Mucosa of descending colon (tissue), 3 donors: ENCODE data around the gene KCNG2. TPM values are rescaled to one million over a fixed set of nuclear protein-coding genes. Genes with fewer than 3 reads are reported as not detected.

Experiments used
- ATAC-seq: fragments of 200-7000 bp; cut with Tn5 transposase; one replicate; pipeline ENCODE4 v1.9.1; 2020; ENCODE audit warnings: mild to moderate bottlenecking, moderate library complexity
- DNase-seq, 3 donors: peaks; one replicate each; pipeline ENCODE4 v3.0.0-alpha.2; 2020
- H3K36me3 ChIP-seq: fragments of 200-600 bp; one replicate; pipeline ENCODE4 v1.8.0; 2021; ENCODE audit warnings: low read depth, mild to moderate bottlenecking
- H3K4me1 ChIP-seq: fragments of 200-600 bp; one replicate; pipeline ENCODE4 v1.8.0; 2021; ENCODE audit warnings: low read depth, mild to moderate bottlenecking
- H3K4me3 ChIP-seq: fragments of 200-600 bp; one replicate; pipeline ENCODE4 v1.8.0; 2021; ENCODE audit warnings: mild to moderate bottlenecking
- H3K9me3 ChIP-seq: fragments of 200-600 bp; one replicate; pipeline ENCODE4 v1.8.0; 2021; ENCODE audit warnings: mild to moderate bottlenecking
- CTCF ChIP-seq: fragments of 200-600 bp; IDR thresholded peaks from one replicate; pipeline ENCODE4 v1.8.0; 2022; ENCODE audit warnings: antibody characterized with exemption, mild to moderate bottlenecking
- intact Hi-C, 2 donors: fragments of 100-400 bp; cut with DNase I in 1 of 2; cut with micrococcal nuclease in 1 of 2; formaldehyde crosslinking; loops; one replicate each; pipeline versions ENCODE4 v1.11.0 to v1.11.1; 2022; cut with DNase I, micrococcal nuclease
- total RNA-seq, 3 donors: library from RNA; stranded (reverse); fragmentation: NEBNext Ultra II Directional in 2 of 3; extraction: Animal tissue kit (Norgen Biotek cat#: 25700) in 2 of 3; gene quantifications; one replicate each; pipeline versions ENCODE4 v1.2.1 to v1.2.4, GENCODE V29; 2021 to 2023
- donor health status: DM: no; HTN: no; CAD: no; lungs with moderate emphysema.
- donor health status: DM: no; HTN: no; CAD: no.
- donor health status: DM: no; HTN: yes; CAD: no.

KCNG2 gene
- total RNA-seq, 3 donors from 2014 or later, result 0.19 TPM; not detected in 2

- intact Hi-C loops, result no loop called here
- no peak for TF ChIP-seq CTCF
- ATAC-seq, result peak; percentile 59
Measured at GRCh38 chr18:79936641-79937040, 138.9 kb downstream of the KCNG2 start.

GRCh38 chr18:79937103-79937860 is 139.5 kb downstream of the KCNG2 start:
- peaks cover 13% of the 10 kb centered on the region for H3K9me3 ChIP-seq
- DNase-seq, result peak in 2 of 3 donors; percentile 29 to 39
- H3K36me3 ChIP-seq, result no peaks in the 10 kb centered on the region
- no peak for TF ChIP-seq CTCF
- no peak overlapping the region for H3K4me3 ChIP-seq
- intact Hi-C loops, result no loop called here
- peaks cover 34% of the 10 kb centered on the region for H3K4me1 ChIP-seq
- no peak for ATAC-seq

More at GRCh38 chr18:79936641-79937040, 138.9 kb downstream of the KCNG2 start:
- Histone ChIP-seq H3K36me3 (no peaks in the 10 kb centered on the region), H3K4me3 (no peak overlapping the region), H3K9me3 (peaks cover 18% of the 10 kb centered on the region), H3K4me1 (peaks cover 29% of the 10 kb centered on the region)
- DNase-seq, result peak; percentile 61 to 65 (median 63)

- H3K9me3 ChIP-seq, result peaks cover 4% of the 10 kb centered on the region
- intact Hi-C loops, result no loop called here
- H3K4me3 ChIP-seq, result no peak overlapping the region
- DNase-seq (peak; percentile 35 to 63 (median 57)), ATAC-seq (no peak)
- H3K4me1 ChIP-seq, result peaks cover 41% of the 10 kb centered on the region
- no peaks in the 10 kb centered on the region for H3K36me3 ChIP-seq
- no peak for TF ChIP-seq CTCF
Measured at GRCh38 chr18:79938196-79938595, 140.5 kb downstream of the KCNG2 start.

- no peaks in the 10 kb centered on the region for H3K9me3 ChIP-seq
- H3K4me3 ChIP-seq, result no peak overlapping the region
- ATAC-seq (no peak), DNase-seq (peak in 2 of 3 donors; percentile 5 to 18)
- H3K4me1 ChIP-seq, result peaks cover 47% of the 10 kb centered on the region
- no peaks in the 10 kb centered on the region for H3K36me3 ChIP-seq
- no peak for TF ChIP-seq CTCF
- intact Hi-C loops, result no loop called here
Measured at GRCh38 chr18:79939096-79939495, 141.4 kb downstream of the KCNG2 start.

- no peaks in the 10 kb centered on the region for H3K36me3 ChIP-seq
Measured at GRCh38 chr18:79940126-79940813, 142.5 kb downstream of the KCNG2 start.

More at GRCh38 chr18:79940126-79940813, 142.5 kb downstream of the KCNG2 start:
- peaks cover 45% of the 10 kb centered on the region for H3K4me1 ChIP-seq
- no peaks in the 10 kb centered on the region for H3K9me3 ChIP-seq
- no peak overlapping the region for H3K4me3 ChIP-seq
- TF ChIP-seq CTCF, result no peak
- intact Hi-C loops, result no loop called here
- DNase-seq (peak; percentile 6 to 41 (median 30)), ATAC-seq (no peak)
